ACC112 (cell line): ENCODE results near the gene NUP133.
"Not testable (repeated sequence)": the region's sequence is repeated elsewhere in the genome, so short reads cannot be mapped to it uniquely, and the experiment has no call there.

Experiments used
- H2AFZ ChIP-seq: fragments of 200-600 bp; sonication (generic); one replicate; pipeline ENCODE4 v1.6.0; 2017; ENCODE audit warnings: antibody characterized with exemption, low read length; ENCODE audit not compliant: unreplicated experiment
- H3K27ac ChIP-seq: fragments of 200-600 bp; sonication (generic); 2 replicates; pipeline ENCODE4 v1.5.1; 2014; ENCODE audit warnings: low read depth, mild to moderate bottlenecking, antibody characterized with exemption, low read length, moderate library complexity
- H3K27me3 ChIP-seq: fragments of 200-600 bp; sonication (generic); 2 replicates; pipeline ENCODE4 v1.6.1; 2014; ENCODE audit warnings: mild to moderate bottlenecking, antibody characterized with exemption, low read length, moderate library complexity, mixed read lengths; ENCODE audit not compliant: insufficient read depth
- H3K36me3 ChIP-seq: fragments of 200-600 bp; sonication (generic); 2 replicates; pipeline ENCODE4 v1.6.1; 2016; ENCODE audit warnings: mild to moderate bottlenecking, antibody characterized with exemption, low read length, moderate library complexity, mixed read lengths; ENCODE audit not compliant: insufficient read depth
- H3K4me1 ChIP-seq: fragments of 200-600 bp; sonication (generic); one replicate; pipeline ENCODE4 v1.6.1; 2016; ENCODE audit warnings: low read length, mixed read lengths; ENCODE audit not compliant: insufficient read depth, unreplicated experiment, control insufficient read depth
- H3K4me3 ChIP-seq: fragments of 200-600 bp; sonication (generic); 2 replicates; pipeline ENCODE4 v1.5.1; 2014; ENCODE audit warnings: mild to moderate bottlenecking, low read depth, low read length
- H3K79me2 ChIP-seq: fragments of 200-600 bp; sonication (generic); one replicate; pipeline ENCODE4 v1.6.0; 2016; ENCODE audit warnings: low read length; ENCODE audit not compliant: control insufficient read depth, unreplicated experiment, insufficient read depth

Gene NUP133

GRCh38 chr1:229406798-229407197, 101.3 kb downstream of the NUP133 start:
- H3K79me2 ChIP-seq: no peaks in the 10 kb centered on the region
- H3K36me3 ChIP-seq: no peaks in the 10 kb centered on the region
- H3K4me3 ChIP-seq: 0 out of 2 replicates have a peak overlapping the region, but pooled peaks have one; percentile 39
- peaks cover 64% of the 10 kb centered on the region for H3K27me3 ChIP-seq
- no peak overlapping the region for H2AFZ ChIP-seq
- H3K4me1 ChIP-seq: peaks cover 11% of the 10 kb centered on the region
- no peak overlapping the region for H3K27ac ChIP-seq

- no peaks in the 10 kb centered on the region for H3K79me2 ChIP-seq
- H2AFZ ChIP-seq: no peak overlapping the region
- H3K4me1 ChIP-seq: no peaks in the 10 kb centered on the region
- no peak overlapping the region for H3K4me3 ChIP-seq
- no peak overlapping the region for H3K27ac ChIP-seq
- H3K36me3 ChIP-seq: no peaks in the 10 kb centered on the region
- H3K27me3 ChIP-seq: peaks cover 76% of the 10 kb centered on the region
Measured at GRCh38 chr1:229403573-229403972, 104.6 kb downstream of the NUP133 start.

GRCh38 chr1:229402993-229403392, 105.1 kb downstream of the NUP133 start:
- no peak overlapping the region for H3K4me3 ChIP-seq
- H3K79me2 ChIP-seq: no peaks in the 10 kb centered on the region
- no peaks in the 10 kb centered on the region for H3K36me3 ChIP-seq
- H3K27me3 ChIP-seq: peaks cover 72% of the 10 kb centered on the region
- H2AFZ ChIP-seq: no peak overlapping the region
- H3K4me1 ChIP-seq: no peaks in the 10 kb centered on the region
- H3K27ac ChIP-seq: no peak overlapping the region

GRCh38 chr1:229402329-229402728, 105.8 kb downstream of the NUP133 start:
- not testable (repeated sequence) for H2AFZ ChIP-seq, H3K4me1 ChIP-seq, H3K36me3 ChIP-seq, H3K27ac ChIP-seq, H3K4me3 ChIP-seq, H3K79me2 ChIP-seq
- peaks cover 66% of the 10 kb centered on the region for H3K27me3 ChIP-seq

GRCh38 chr1:229397762-229398161, 110.4 kb downstream of the NUP133 start:
- Histone ChIP-seq H3K4me1 (no peaks in the 10 kb centered on the region), H3K27me3 (peaks cover 47% of the 10 kb centered on the region), H3K79me2 (no peaks in the 10 kb centered on the region), H3K27ac (no peak overlapping the region), H3K36me3 (no peaks in the 10 kb centered on the region), H3K4me3 (no peak overlapping the region), H2AFZ (no peak overlapping the region)

- no peaks in the 10 kb centered on the region for H3K4me1 ChIP-seq
- H3K27me3 ChIP-seq: peaks cover 38% of the 10 kb centered on the region
- H3K79me2 ChIP-seq: no peaks in the 10 kb centered on the region
- no peak overlapping the region for H3K27ac ChIP-seq
- no peaks in the 10 kb centered on the region for H3K36me3 ChIP-seq
- no peak overlapping the region for H2AFZ ChIP-seq
- H3K4me3 ChIP-seq: no peak overlapping the region
Measured at GRCh38 chr1:229396585-229397206, 111.4 kb downstream of the NUP133 start.

GRCh38 chr1:229394517-229394916, 113.6 kb downstream of the NUP133 start:
- not testable (repeated sequence) for H3K79me2 ChIP-seq, H3K27ac ChIP-seq, H3K4me3 ChIP-seq, H2AFZ ChIP-seq, H3K36me3 ChIP-seq, H3K4me1 ChIP-seq
- peaks cover 28% of the 10 kb centered on the region for H3K27me3 ChIP-seq

- no peak overlapping the region for H2AFZ ChIP-seq
- H3K27me3 ChIP-seq: peaks cover 16% of the 10 kb centered on the region
- peaks cover 17% of the 10 kb centered on the region for H3K4me1 ChIP-seq
- no peaks in the 10 kb centered on the region for H3K36me3 ChIP-seq
- H3K27ac ChIP-seq: no peak overlapping the region
- H3K4me3 ChIP-seq: no peak overlapping the region
- H3K79me2 ChIP-seq: no peaks in the 10 kb centered on the region
Measured at GRCh38 chr1:229392936-229393335, 115.2 kb downstream of the NUP133 start.
